BJ (cell line): ENCODE results near the gene DHFR2. TPM values are rescaled to one million over a fixed set of nuclear protein-coding genes. Genes with fewer than 3 reads are reported as not detected.
"Not testable (repeated sequence)": the region's sequence is repeated elsewhere in the genome, so short reads cannot be mapped to it uniquely, and the experiment has no call there.

Source experiments
- CTCF ChIA-PET: fragments of 350-600 bp; formaldehyde crosslinking; extraction: SDS; loops from one replicate; lab custom pipeline; 2021; ENCODE audit warnings: antibody characterized with exemption, inconsistent platforms; lab: Yijun Ruan, JAX
- POLR2A ChIA-PET: fragments of 300-600 bp; sonication (Branson Sonifier 250); formaldehyde crosslinking; extraction: SDS; loops from one replicate; lab custom pipeline; 2021; ENCODE audit warnings: antibody characterized with exemption; lab: Charles Lee
- DNase-seq: peaks from one replicate; pipeline ENCODE4 v3.0.0-alpha.2; 2011; ENCODE audit warnings: low read depth
- H3K27me3 ChIP-seq: 2 replicates; pipeline ENCODE4 v1.6.0; 2011; ENCODE audit warnings: low read length; ENCODE audit not compliant: control insufficient read depth, insufficient read depth
- H3K36me3 ChIP-seq: 2 replicates; pipeline ENCODE4 v1.5.1; 2011; ENCODE audit warnings: low read length; ENCODE audit not compliant: control insufficient read depth, insufficient read depth
- H3K4me3 ChIP-seq: 2 replicates; pipeline ENCODE4 v1.5.1; 2011; ENCODE audit warnings: low read depth, mild to moderate bottlenecking, control low read depth, low read length
- CTCF ChIP-seq: IDR thresholded peaks from 2 replicates; pipeline ENCODE4 v1.5.1; 2011; ENCODE audit warnings: low read depth, mild to moderate bottlenecking, control low read depth, inconsistent platforms, low read length, moderate library complexity; ENCODE audit not compliant: insufficient read depth
- polyA plus RNA-seq: library from polyadenylated mRNA; depleted of rRNA; stranded (reverse); fragments of >200 nt; gene quantifications from 2 replicates; pipeline ENCODE4 v1.2.3, GENCODE V29; 2011

Gene DHFR2
- polyA plus RNA-seq, 1 experiment, result 1.6 TPM

GRCh38 chr3:94089126-94089525 is 26.4 kb upstream of the DHFR2 start:
- no peak for DNase-seq
- Histone ChIP-seq H3K4me3 (no peak overlapping the region), H3K36me3 (no peaks in the 10 kb centered on the region; the same call in 1 of the 2 replicates), H3K27me3 (no peaks in the 10 kb centered on the region)
- no peak for TF ChIP-seq CTCF
- ChIA-PET POLR2A (no interaction called here), CTCF (interaction anchor here (0.8 kb wide), 1 partner anchor 20 kb away, joined by 3 read pairs; no protein-coding TSS in a partner anchor)

- Histone ChIP-seq H3K4me3 (no peak overlapping the region), H3K36me3 (no peaks in the 10 kb centered on the region), H3K27me3 (no peaks in the 10 kb centered on the region)
- no peak for DNase-seq
- no peak for TF ChIP-seq CTCF
- ChIA-PET CTCF (no interaction called here), POLR2A (no interaction called here)
Measured at GRCh38 chr3:94083261-94083660, 20.5 kb upstream of the DHFR2 start.

GRCh38 chr3:94082391-94082937 is 19.7 kb upstream of the DHFR2 start:
- ChIA-PET CTCF (no interaction called here), POLR2A (no interaction called here)
- Histone ChIP-seq H3K4me3 (no peak overlapping the region), H3K27me3 (no peaks in the 10 kb centered on the region), H3K36me3 (no peaks in the 10 kb centered on the region)
- DNase-seq, result no peak
- TF ChIP-seq CTCF, result no peak

GRCh38 chr3:94081884-94082283 is 19.2 kb upstream of the DHFR2 start:
- Histone ChIP-seq H3K4me3 (no peak overlapping the region), H3K27me3 (no peaks in the 10 kb centered on the region), H3K36me3 (no peaks in the 10 kb centered on the region)
- DNase-seq, result no peak
- ChIA-PET POLR2A (no interaction called here), CTCF (no interaction called here)
- no peak for TF ChIP-seq CTCF

- CTCF ChIA-PET, POLR2A ChIA-PET, H3K27me3 ChIP-seq, H3K36me3 ChIP-seq, DNase-seq, H3K4me3 ChIP-seq: not testable (repeated sequence)
Measured at GRCh38 chr3:94080552-94080951, 17.8 kb upstream of the DHFR2 start.

- CTCF ChIA-PET, result interaction anchor here (0.6 kb wide), 1 partner anchor 45 kb away, joined by 4 read pairs; no protein-coding TSS in a partner anchor
- no peak for DNase-seq
Measured at GRCh38 chr3:94076055-94076454, 13.3 kb upstream of the DHFR2 start.

More at GRCh38 chr3:94076055-94076454, 13.3 kb upstream of the DHFR2 start:
- TF ChIP-seq CTCF, result no peak
- Histone ChIP-seq H3K36me3 (no peaks in the 10 kb centered on the region), H3K27me3 (no peaks in the 10 kb centered on the region), H3K4me3 (no peak overlapping the region)
- POLR2A ChIA-PET, result no interaction called here
